Measurements from ENCODE around the gene DCAF6. TPM values are rescaled to one million over a fixed set of nuclear protein-coding genes. Genes with fewer than 3 reads are reported as not detected.

DCAF6 gene
- total RNA-seq, 3 donors from 2014 or later: 76.7 to 95.7 (median 84.7) TPM

DNA sequence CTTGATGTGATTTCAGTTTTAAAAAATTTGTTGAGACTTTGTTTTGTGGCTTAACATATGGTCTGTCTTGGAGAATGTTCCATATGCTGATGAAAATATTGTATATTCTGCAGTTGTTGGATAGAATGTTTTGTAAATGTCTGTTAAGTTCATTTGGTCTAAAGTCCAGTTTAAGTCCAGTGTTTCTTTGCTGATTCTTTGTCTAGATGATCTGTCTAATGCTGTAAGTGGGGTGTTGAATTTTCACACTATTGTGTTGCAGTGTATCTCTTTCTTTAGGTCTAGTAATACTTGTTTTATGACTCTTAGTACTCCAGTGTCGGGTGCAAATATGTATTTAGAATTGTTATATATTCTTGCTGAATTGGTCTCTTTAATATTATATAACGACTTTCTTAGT is 11.2 kb downstream of the DCAF6 start:
- DNase-seq (ENCODE audit: low spot score in 2 of 2): no peak
- H3K27ac ChIP-seq: no peak overlapping the region

DNA sequence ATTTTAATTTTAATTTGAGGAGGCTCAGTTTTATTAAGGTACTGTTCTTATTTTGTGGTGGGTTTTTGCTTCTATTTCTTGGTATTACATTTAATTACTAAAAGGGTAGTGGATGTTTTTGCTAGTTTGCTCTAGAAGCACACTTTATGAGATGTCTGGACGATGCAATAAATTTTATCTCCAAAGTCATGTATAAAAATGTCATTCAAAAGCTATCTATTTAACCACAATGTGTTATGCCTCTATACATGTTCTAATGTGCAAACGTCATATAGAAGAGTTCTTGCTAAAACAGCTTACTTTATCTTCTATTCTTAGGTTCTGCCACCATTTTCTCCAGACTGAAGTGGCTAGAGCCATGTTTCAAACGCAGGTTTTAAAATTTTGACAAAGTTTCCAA is 13.3 kb downstream of the DCAF6 start:
- H3K9me3 ChIP-seq: no peaks in the 10 kb centered on the region

More for the DNA sequence above, 11.2 kb downstream of the DCAF6 start:
- Histone ChIP-seq H3K4me1 (no peaks in the 10 kb centered on the region), H3K4me3 (no peak overlapping the region), H3K9me3 (no peaks in the 10 kb centered on the region), H3K36me3 (no peaks in the 10 kb centered on the region), H3K27me3 (no peaks in the 10 kb centered on the region)
- TF ChIP-seq, protein P1, sequence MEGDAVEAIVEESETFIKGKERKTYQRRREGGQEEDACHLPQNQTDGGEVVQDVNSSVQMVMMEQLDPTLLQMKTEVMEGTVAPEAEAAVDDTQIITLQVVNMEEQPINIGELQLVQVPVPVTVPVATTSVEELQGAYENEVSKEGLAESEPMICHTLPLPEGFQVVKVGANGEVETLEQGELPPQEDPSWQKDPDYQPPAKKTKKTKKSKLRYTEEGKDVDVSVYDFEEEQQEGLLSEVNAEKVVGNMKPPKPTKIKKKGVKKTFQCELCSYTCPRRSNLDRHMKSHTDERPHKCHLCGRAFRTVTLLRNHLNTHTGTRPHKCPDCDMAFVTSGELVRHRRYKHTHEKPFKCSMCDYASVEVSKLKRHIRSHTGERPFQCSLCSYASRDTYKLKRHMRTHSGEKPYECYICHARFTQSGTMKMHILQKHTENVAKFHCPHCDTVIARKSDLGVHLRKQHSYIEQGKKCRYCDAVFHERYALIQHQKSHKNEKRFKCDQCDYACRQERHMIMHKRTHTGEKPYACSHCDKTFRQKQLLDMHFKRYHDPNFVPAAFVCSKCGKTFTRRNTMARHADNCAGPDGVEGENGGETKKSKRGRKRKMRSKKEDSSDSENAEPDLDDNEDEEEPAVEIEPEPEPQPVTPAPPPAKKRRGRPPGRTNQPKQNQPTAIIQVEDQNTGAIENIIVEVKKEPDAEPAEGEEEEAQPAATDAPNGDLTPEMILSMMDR (IDR thresholded peaks at IDR 0.05): no peak
- TF ChIP-seq POLR2AphosphoS5 (IDR thresholded peaks at IDR 0.05) (no peak), POLR2A (IDR thresholded peaks at IDR 0.05) (no peak)
- intact Hi-C loops (cut with DNase I; ENCODE audit: low total_unique reads): no loop called here

DNA sequence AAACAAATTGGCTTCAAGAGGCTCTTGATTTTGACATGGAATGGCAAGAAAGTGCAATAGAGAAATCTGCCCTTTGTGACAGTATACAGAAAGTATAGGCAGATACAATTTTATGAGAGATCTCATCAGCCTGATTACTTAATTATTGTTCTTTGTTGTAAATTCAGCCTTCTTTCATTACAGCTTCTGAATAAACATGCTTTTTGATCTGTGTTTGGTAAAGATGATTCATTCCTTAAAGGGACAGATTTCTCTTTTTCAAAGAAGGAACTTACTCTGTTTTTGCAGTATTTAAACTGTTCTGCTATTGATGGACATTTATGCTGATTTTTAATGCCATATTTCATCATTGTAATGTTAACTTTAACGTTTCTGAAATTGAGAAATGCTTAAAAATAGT is 14.1 kb downstream of the DCAF6 start:
- Histone ChIP-seq H3K4me3 (no peak overlapping the region), H3K9me3 (no peaks in the 10 kb centered on the region), H3K4me1 (no peaks in the 10 kb centered on the region), H3K27ac (no peak overlapping the region), H3K27me3 (no peaks in the 10 kb centered on the region), H3K36me3 (no peaks in the 10 kb centered on the region)
- intact Hi-C loops (cut with DNase I; ENCODE audit: low total_unique reads): no loop called here
- DNase-seq (ENCODE audit: low spot score in 2 of 2): no peak
- TF ChIP-seq POLR2A (IDR thresholded peaks at IDR 0.05): no peak
- no peak for TF ChIP-seq POLR2AphosphoS5 (IDR thresholded peaks at IDR 0.05)
- TF ChIP-seq, protein P1 (IDR thresholded peaks at IDR 0.05): no peak

More for the DNA sequence above, 13.3 kb downstream of the DCAF6 start:
- no peak for DNase-seq (ENCODE audit: low spot score in 2 of 2)
- Histone ChIP-seq H3K27ac (no peak overlapping the region), H3K4me3 (no peak overlapping the region), H3K36me3 (no peaks in the 10 kb centered on the region), H3K27me3 (no peaks in the 10 kb centered on the region), H3K4me1 (no peaks in the 10 kb centered on the region)
- TF ChIP-seq, protein P1 (IDR thresholded peaks at IDR 0.05): no peak
- TF ChIP-seq POLR2AphosphoS5 (IDR thresholded peaks at IDR 0.05) (no peak), POLR2A (IDR thresholded peaks at IDR 0.05) (no peak)
- intact Hi-C loops (cut with DNase I; ENCODE audit: low total_unique reads): no loop called here

DNA sequence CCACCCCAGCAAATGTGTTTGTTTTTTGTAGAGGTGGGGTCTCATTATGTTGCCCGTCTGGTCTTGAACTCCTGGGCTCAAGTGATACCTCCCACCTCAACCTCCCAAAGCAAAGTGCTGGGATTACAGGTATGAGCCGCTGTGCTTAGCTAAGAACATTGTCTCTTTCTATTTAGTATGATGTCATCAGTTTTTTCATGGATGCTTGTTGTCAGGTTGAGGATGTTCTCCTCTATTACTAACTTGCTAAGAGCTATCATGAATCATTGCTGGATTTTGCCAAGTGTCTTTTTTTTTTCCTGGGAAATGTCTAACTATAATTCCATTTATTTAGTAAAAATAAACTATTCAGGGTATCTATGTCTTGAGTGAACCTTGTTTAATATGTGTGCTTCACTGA is 19.4 kb downstream of the DCAF6 start:
- intact Hi-C loops (cut with DNase I; ENCODE audit: low total_unique reads): no loop called here
- H3K27me3 ChIP-seq: no peaks in the 10 kb centered on the region
- no peak for TF ChIP-seq POLR2A (IDR thresholded peaks at IDR 0.05)
- no peaks in the 10 kb centered on the region for H3K36me3 ChIP-seq
- no peak overlapping the region for H3K4me3 ChIP-seq
- H3K9me3 ChIP-seq: no peaks in the 10 kb centered on the region
- DNase-seq (ENCODE audit: low spot score in 2 of 2): no peak
- no peaks in the 10 kb centered on the region for H3K4me1 ChIP-seq
- H3K27ac ChIP-seq: no peak overlapping the region

DNA sequence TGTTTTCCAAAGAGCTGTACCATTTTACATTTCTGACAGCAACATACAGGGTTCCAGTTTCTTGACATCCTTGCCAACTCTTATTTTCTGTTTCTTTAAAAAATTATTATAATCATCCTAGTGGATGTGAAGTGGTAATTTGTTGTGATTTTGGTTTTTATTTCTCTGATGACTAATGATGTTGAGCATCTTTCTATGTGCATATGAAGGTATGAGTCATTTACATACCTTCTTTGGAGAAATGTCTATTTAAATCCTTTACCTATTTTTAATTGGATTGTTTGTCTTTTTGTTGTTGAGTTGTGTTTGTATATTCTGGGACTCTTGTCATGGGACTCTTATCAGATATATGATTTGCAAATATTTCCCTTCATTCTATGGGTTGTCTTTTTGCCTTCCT is 21.2 kb downstream of the DCAF6 start:
- Histone ChIP-seq H3K4me1 (no peaks in the 10 kb centered on the region), H3K36me3 (no peaks in the 10 kb centered on the region), H3K9me3 (no peaks in the 10 kb centered on the region), H3K27me3 (no peaks in the 10 kb centered on the region), H3K4me3 (no peak overlapping the region), H3K27ac (no peak overlapping the region)
- no peak for DNase-seq (ENCODE audit: low spot score in 2 of 2)
- TF ChIP-seq, protein P1 (IDR thresholded peaks at IDR 0.05): no peak
- TF ChIP-seq POLR2AphosphoS5 (IDR thresholded peaks at IDR 0.05) (no peak), POLR2A (IDR thresholded peaks at IDR 0.05) (no peak)
- intact Hi-C loops (cut with DNase I; ENCODE audit: low total_unique reads): no loop called here

DNA sequence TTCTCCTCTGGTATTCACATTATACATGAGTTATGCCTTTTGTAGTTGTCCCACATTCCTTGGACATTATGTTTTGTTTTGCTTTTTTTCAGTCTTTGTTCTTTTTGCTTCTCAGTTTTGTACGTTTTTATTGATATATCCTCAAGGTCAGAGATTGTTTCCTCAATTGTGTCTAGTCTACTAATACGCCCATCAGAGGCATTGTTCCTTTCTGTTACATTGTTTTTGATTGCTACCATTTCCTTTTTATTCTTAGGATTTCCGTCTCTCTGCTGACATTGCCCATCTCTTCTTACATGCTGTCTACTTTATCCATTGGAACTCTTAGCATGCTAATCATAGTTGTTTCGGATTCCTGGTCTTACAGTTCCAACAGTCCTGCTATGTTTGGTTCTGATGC is 28.2 kb downstream of the DCAF6 start:
- DNase-seq (ENCODE audit: low spot score in 2 of 2): no peak
- TF ChIP-seq POLR2A (IDR thresholded peaks at IDR 0.05): no peak
- no peak for TF ChIP-seq POLR2AphosphoS5 (IDR thresholded peaks at IDR 0.05)
- TF ChIP-seq, protein P1 (IDR thresholded peaks at IDR 0.05): no peak
- Histone ChIP-seq H3K9me3 (no peaks in the 10 kb centered on the region), H3K4me3 (no peak overlapping the region), H3K36me3 (no peaks in the 10 kb centered on the region), H3K27ac (no peak overlapping the region), H3K27me3 (no peaks in the 10 kb centered on the region), H3K4me1 (no peaks in the 10 kb centered on the region)
- intact Hi-C loops (cut with DNase I; ENCODE audit: low total_unique reads): no loop called here
